HepG2 (cell line): ENCODE measurements around the gene JPT2. TPM values are rescaled to one million over a fixed set of nuclear protein-coding genes. Genes with fewer than 3 reads are reported as not detected.

Experiments used
- ATAC-seq: fragments of 200-7000 bp; cut with Tn5 transposase; 3 replicates; pipeline ENCODE4 v1.9.1; 2020; ENCODE audit warnings: mild to moderate bottlenecking, moderate library complexity
- BruUV-seq: library from RNA; stranded (reverse); fragments of 400-500 nt; replicated peaks from 2 replicates; lab custom pipeline; 2021; lab: Mats Ljungman, UMichigan
- CTCF ChIA-PET: fragments of 300-600 bp; formaldehyde crosslinking; extraction: SDS; loops from one replicate; lab custom pipeline; 2021; ENCODE audit warnings: low total read pairs, inconsistent platforms, low intra/inter-chr PET ratio; lab: Yijun Ruan, JAX
- POLR2A ChIA-PET: fragments of 350-600 bp; sonication (Branson Sonifier 250); formaldehyde crosslinking; loops from one replicate; lab custom pipeline; 2020; ENCODE audit warnings: antibody characterized with exemption, inconsistent platforms; lab: Yijun Ruan, JAX
- DNase-seq: peaks from one replicate; pipeline ENCODE4 v3.0.0-alpha.2; 2015; ENCODE audit warnings: low spot score
- FAIRE-seq: peaks from 3 replicates; lab custom pipeline; 2011; peaks lifted over from hg19 to GRCh38; lab: Jason Lieb, UNC
- H2AFZ ChIP-seq: one replicate; pipeline ENCODE4 v1.6.1; 2011; ENCODE audit warnings: low read length, inconsistent platforms
- H3K27ac ChIP-seq: fragments of 300-600 bp; 3 replicates; pipeline ENCODE4 v1.8.0; 2011; ENCODE audit warnings: mixed run types, mild to moderate bottlenecking, mixed read lengths, low read length, inconsistent platforms; ENCODE audit not compliant: insufficient read depth; ENCODE audit errors: extremely low read length
- H3K27me3 ChIP-seq, 2 experiments: fragments of 200-600 bp in 1 of 2; 2 replicates in 1 of 2; 3 replicates in 1 of 2; pipeline versions ENCODE4 v1.6.0 to v1.8.0; 2011; ENCODE audit warnings: low read length in 2 of 2, mild to moderate bottlenecking in 2 of 2, moderate library complexity in 2 of 2, inconsistent platforms in 1 of 2; ENCODE audit not compliant: insufficient read depth in 2 of 2, control insufficient read depth in 1 of 2
- H3K36me3 ChIP-seq, 2 experiments: fragments of 200-600 bp in 1 of 2; replicated peaks in 1 of 2; 2 replicates in 1 of 2; 3 replicates in 1 of 2; pipeline versions ENCODE4 v1.5.1 to v1.8.0; 2011; ENCODE audit warnings: low read length in 2 of 2, inconsistent platforms in 1 of 2; ENCODE audit not compliant: insufficient read depth in 2 of 2, control insufficient read depth in 1 of 2
- H3K4me1 ChIP-seq: 2 replicates; pipeline ENCODE4 v1.5.1; 2012; ENCODE audit warnings: low read length, inconsistent platforms; ENCODE audit not compliant: insufficient read depth
- H3K4me2 ChIP-seq: 2 replicates; pipeline ENCODE4 v1.6.0; 2011; ENCODE audit warnings: low read depth, low read length, inconsistent platforms
- H3K4me3 ChIP-seq, 3 experiments: fragments of 200-600 bp in 1 of 3; sonication (generic), shearing (Covaris generic) in 1 of 3; replicated peaks in 1 of 3; 2 replicates each; pipeline ENCODE4 v1.5.1; 2011 to 2016; ENCODE audit warnings: low read length in 3 of 3, inconsistent platforms in 2 of 3, low read depth in 2 of 3, mild to moderate bottlenecking in 2 of 3, control low read depth in 1 of 3, mixed read lengths in 1 of 3; ENCODE audit not compliant: insufficient read depth in 1 of 3
- H3K79me2 ChIP-seq: one replicate; pipeline ENCODE4 v1.6.1; 2011; ENCODE audit warnings: low read length, inconsistent platforms; ENCODE audit not compliant: insufficient read depth
- H3K9ac ChIP-seq: 2 replicates; pipeline ENCODE4 v1.6.0; 2011; ENCODE audit warnings: mild to moderate bottlenecking, low read depth, low read length, inconsistent platforms; ENCODE audit not compliant: insufficient read depth
- H3K9me3 ChIP-seq: 2 replicates; pipeline ENCODE4 v1.5.1; 2012; ENCODE audit warnings: mild to moderate bottlenecking, low read length
- H4K20me1 ChIP-seq: 2 replicates; pipeline ENCODE4 v1.6.0; 2011; ENCODE audit warnings: inconsistent platforms, mild to moderate bottlenecking, low read length, moderate library complexity; ENCODE audit not compliant: insufficient read depth
- ATM ChIP-seq: fragments of 450-650 bp; IDR thresholded peaks from 2 replicates; pipeline ENCODE4 v1.7.1; 2017; ENCODE audit warnings: mild to moderate bottlenecking, borderline replicate concordance
- DNMT3B ChIP-seq: conservative IDR thresholded peaks from 2 replicates; pipeline ENCODE4 v1.6.1; 2016; ENCODE audit warnings: missing biosample characterization, control low read depth
- HHEX ChIP-seq: IDR thresholded peaks from 2 replicates; pipeline ENCODE4 v1.6.1; 2016; ENCODE audit warnings: control low read depth
- MZF1 ChIP-seq: sonication (generic); formaldehyde crosslinking; IDR thresholded peaks from 2 replicates; pipeline ENCODE4 v1.8.1; 2023; ENCODE audit warnings: mild to moderate bottlenecking, missing genetic modification reagents, borderline replicate concordance
- RBM22 ChIP-seq: fragments of 200-400 bp; formaldehyde crosslinking; optimal IDR thresholded peaks from 2 replicates; pipeline ENCODE3; 2017; ENCODE audit warnings: mild to moderate bottlenecking, low read length, moderate library complexity
- TBX3 ChIP-seq: fragments of 450-650 bp; IDR thresholded peaks from 2 replicates; pipeline ENCODE4 v1.6.1; 2017; ENCODE audit warnings: antibody characterized with exemption, mild to moderate bottlenecking, inconsistent platforms, borderline replicate concordance
- ZC3H13 ChIP-seq: sonication (generic); formaldehyde crosslinking; IDR thresholded peaks from 2 replicates; pipeline ENCODE4 v1.8.1; 2023; ENCODE audit warnings: mild to moderate bottlenecking, missing genetic modification reagents, moderate library complexity
- ZNF230 ChIP-seq: sonication (generic); formaldehyde crosslinking; IDR thresholded peaks from 2 replicates; pipeline ENCODE4 v1.4.0; 2020; ENCODE audit warnings: mild to moderate bottlenecking, missing genetic modification reagents
- ZNF776 ChIP-seq: sonication (generic); formaldehyde crosslinking; IDR thresholded peaks from 2 replicates; pipeline ENCODE4 v1.4.0; 2020; ENCODE audit warnings: mild to moderate bottlenecking, missing genetic modification reagents
- WGBS: methylation state at CpG from one replicate; pipeline ENCODE4 v1.1.6; 2017; ENCODE audit warnings: low lambda C conversion rate; 5-methylcytosine and 5-hydroxymethylcytosine counted together
- in situ Hi-C: cut with HindIII; loops from 2 replicates; pipeline ENCODE4 v1.10.0; 2017; ENCODE audit warnings: low pct_unique_long_range_greater_than_20kb; ENCODE audit not compliant: extremely low pct_ligation_motif_present
- intact Hi-C: fragments of 100-400 bp; cut with micrococcal nuclease; formaldehyde crosslinking; loops from one replicate; pipeline ENCODE4 v1.10.0; 2022; ENCODE audit not compliant: unreplicated experiment
- polyA plus RNA-seq, 8 experiments: library from polyadenylated mRNA; depleted of rRNA in 3 of 8; stranded (reverse) in 7 of 8; unstranded in 1 of 8; fragments of >200 nt; fragmentation: Illumina TruSeq in 4 of 8; extraction: Trizol in 4 of 8; gene quantifications; 2 replicates each; pipeline versions ENCODE4 v1.2.1 to v1.2.3, GENCODE V29; 2011 to 2016; ENCODE audit warnings: low read depth in 4 of 8, missing spikeins in 1 of 8, mixed read lengths in 1 of 8; ENCODE audit not compliant: insufficient read depth in 1 of 8
- total RNA-seq, 5 experiments: library from RNA; depleted of rRNA; stranded (reverse); fragments of >200 nt; fragmentation: Illumina TruSeq; extraction: Trizol; gene quantifications; 2 replicates each; pipeline ENCODE4 v1.2.3, GENCODE V29; 2016; ENCODE audit warnings: low read depth in 1 of 5
- TF ChIP-seq, protein P1 (sequence below): sonication (generic); formaldehyde crosslinking; IDR thresholded peaks from 2 replicates; pipeline ENCODE4 v1.8.1; 2023; ENCODE audit warnings: mild to moderate bottlenecking, moderate library complexity, missing genetic modification reagents
- TF ChIP-seq, protein P2 (sequence below): sonication (generic); formaldehyde crosslinking; IDR thresholded peaks from 2 replicates; pipeline ENCODE4 v1.4.0; 2020; ENCODE audit warnings: missing genetic modification reagents
- TF ChIP-seq, protein P3 (sequence below): sonication (generic); formaldehyde crosslinking; IDR thresholded peaks from 2 replicates; pipeline ENCODE4 v1.5.0; 2020; ENCODE audit warnings: missing genetic modification reagents
- TF ChIP-seq, protein P4 (sequence below): sonication (generic); formaldehyde crosslinking; IDR thresholded peaks from 2 replicates; pipeline ENCODE4 v1.4.0; 2020; ENCODE audit warnings: mild to moderate bottlenecking, missing genetic modification reagents

Gene JPT2
- total and polyA plus RNA-seq, 2 of the 13 experiments (the other 11 are each of a cell fraction or from before 2014, with no cell fraction given), result 53.5 to 89.4 TPM

DNA sequence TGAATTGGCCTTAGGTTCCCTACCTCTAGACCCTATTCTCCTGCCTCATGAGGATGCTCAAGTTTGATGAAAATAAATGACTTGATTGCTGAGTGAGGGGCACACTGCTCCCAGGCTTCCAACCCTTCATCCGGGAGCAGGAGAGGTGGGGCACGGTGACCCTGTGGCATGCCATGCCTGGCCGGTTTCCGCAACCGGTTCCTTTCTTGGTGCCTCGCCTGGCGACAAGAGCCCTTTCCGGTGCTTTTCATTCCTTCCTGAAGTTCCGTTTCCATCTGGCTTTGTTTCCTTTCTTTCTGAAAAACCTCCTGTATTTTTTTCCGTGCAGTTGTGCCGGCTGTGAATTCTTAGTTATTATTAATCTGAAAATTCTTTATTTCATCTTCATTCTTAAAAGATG, 38.2 kb upstream of the JPT2 start (continued):
- TF ChIP-seq, protein P1, sequence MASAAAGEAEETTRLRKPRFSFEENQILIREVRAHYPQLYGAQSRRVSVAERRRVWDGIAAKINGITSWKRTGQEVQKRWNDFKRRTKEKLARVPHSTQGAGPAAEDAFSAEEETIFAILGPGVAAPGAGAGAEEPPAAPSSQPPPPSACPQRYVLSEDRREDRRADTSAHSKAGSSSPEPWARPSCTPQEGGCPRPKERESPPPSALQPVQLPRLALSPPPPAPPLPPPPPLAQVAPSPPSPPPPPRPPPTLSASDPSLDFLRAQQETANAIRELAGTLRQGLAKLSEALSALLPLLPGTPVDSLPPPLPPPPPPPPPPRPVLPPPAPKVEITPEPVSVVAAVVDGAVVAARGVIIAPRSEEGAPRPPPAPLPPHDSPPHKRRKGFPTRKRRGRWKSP (CRISPR knock-in tag), result no peak
- TF ChIP-seq ZNF776 (CRISPR knock-in tag) (no peak), RBM22 (no peak)

DNA sequence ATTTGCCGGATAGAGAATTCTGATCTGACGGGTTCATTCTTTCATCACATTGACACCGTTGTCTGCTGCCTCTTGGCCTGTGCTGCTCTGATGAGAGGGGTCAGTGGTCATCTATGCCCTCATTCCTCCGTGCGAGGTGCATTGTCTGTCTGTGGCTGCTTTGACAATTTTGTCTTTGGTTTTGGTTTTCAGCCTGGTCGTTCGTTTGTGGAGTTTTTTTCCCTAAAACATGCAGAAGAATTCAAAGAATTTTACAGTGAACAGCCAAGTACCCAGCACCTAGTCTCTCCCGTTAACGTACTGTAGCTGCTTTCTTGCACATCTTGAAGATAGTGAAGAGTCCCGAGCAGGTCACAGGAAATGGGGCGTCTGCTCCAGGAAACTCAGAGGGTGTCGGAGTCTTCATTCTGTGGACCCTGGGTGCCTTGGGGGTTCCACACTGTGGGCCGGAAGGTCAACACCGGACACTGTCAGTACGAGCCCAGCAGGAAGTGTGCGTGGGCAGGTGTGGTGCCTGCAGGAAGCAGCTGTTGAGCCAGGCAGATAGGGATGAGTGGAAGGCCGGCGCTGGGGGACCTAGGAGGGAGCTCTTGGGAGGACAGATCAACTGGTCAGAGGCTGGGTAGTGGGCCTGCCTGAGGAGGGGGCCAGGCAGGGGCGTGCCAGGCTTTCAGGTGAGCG, 37.7 kb upstream of the JPT2 start:
- POLR2A ChIA-PET, result no interaction called here
- no peak overlapping the region for H3K27ac ChIP-seq
- H3K9ac ChIP-seq, result no peak overlapping the region
- no peaks in the 10 kb centered on the region for H4K20me1 ChIP-seq
- DNase-seq (no peak), ATAC-seq (no peak), FAIRE-seq (no peak)
- no peaks in the 10 kb centered on the region for H3K79me2 ChIP-seq
- H3K27me3 ChIP-seq, result no peaks in the 10 kb centered on the region
- no peaks in the 10 kb centered on the region for H3K9me3 ChIP-seq
- no peak overlapping the region for H2AFZ ChIP-seq
- no peaks in the 10 kb centered on the region for H3K4me1 ChIP-seq
- H3K36me3 ChIP-seq, result peaks cover 34 to 68% of the 10 kb centered on the region in 2 experiments; a peak in 4 of 5 replicates
- CTCF ChIA-PET, result no interaction called here
- intact Hi-C loops, result no loop called here
- WGBS, result 97% methylated on average over 20 of the region's 20 CpGs
- no TSS peak for BruUV-seq
- TF ChIP-seq HHEX (no peak), MZF1 (no peak), DNMT3B (CRISPR knock-in tag) (no peak), ZC3H13 (CRISPR knock-in tag) (no peak), ATM (no peak), TBX3 (no peak), ZNF230 (no peak)
- TF ChIP-seq, protein P2, sequence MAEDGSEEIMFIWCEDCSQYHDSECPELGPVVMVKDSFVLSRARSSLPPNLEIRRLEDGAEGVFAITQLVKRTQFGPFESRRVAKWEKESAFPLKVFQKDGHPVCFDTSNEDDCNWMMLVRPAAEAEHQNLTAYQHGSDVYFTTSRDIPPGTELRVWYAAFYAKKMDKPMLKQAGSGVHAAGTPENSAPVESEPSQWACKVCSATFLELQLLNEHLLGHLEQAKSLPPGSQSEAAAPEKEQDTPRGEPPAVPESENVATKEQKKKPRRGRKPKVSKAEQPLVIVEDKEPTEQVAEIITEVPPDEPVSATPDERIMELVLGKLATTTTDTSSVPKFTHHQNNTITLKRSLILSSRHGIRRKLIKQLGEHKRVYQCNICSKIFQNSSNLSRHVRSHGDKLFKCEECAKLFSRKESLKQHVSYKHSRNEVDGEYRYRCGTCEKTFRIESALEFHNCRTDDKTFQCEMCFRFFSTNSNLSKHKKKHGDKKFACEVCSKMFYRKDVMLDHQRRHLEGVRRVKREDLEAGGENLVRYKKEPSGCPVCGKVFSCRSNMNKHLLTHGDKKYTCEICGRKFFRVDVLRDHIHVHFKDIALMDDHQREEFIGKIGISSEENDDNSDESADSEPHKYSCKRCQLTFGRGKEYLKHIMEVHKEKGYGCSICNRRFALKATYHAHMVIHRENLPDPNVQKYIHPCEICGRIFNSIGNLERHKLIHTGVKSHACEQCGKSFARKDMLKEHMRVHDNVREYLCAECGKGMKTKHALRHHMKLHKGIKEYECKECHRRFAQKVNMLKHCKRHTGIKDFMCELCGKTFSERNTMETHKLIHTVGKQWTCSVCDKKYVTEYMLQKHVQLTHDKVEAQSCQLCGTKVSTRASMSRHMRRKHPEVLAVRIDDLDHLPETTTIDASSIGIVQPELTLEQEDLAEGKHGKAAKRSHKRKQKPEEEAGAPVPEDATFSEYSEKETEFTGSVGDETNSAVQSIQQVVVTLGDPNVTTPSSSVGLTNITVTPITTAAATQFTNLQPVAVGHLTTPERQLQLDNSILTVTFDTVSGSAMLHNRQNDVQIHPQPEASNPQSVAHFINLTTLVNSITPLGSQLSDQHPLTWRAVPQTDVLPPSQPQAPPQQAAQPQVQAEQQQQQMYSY (CRISPR knock-in tag), result no peak
- TF ChIP-seq, protein P3, sequence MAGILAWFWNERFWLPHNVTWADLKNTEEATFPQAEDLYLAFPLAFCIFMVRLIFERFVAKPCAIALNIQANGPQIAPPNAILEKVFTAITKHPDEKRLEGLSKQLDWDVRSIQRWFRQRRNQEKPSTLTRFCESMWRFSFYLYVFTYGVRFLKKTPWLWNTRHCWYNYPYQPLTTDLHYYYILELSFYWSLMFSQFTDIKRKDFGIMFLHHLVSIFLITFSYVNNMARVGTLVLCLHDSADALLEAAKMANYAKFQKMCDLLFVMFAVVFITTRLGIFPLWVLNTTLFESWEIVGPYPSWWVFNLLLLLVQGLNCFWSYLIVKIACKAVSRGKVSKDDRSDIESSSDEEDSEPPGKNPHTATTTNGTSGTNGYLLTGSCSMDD (CRISPR knock-in tag), result no peak
- TF ChIP-seq, protein P4, sequence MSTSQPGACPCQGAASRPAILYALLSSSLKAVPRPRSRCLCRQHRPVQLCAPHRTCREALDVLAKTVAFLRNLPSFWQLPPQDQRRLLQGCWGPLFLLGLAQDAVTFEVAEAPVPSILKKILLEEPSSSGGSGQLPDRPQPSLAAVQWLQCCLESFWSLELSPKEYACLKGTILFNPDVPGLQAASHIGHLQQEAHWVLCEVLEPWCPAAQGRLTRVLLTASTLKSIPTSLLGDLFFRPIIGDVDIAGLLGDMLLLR (CRISPR knock-in tag), result no peak
- in situ Hi-C loops, result no loop called here
- no peak overlapping the region for H3K4me2 ChIP-seq
- no peak overlapping the region for H3K4me3 ChIP-seq
